ENCODE measurements around the gene MX2.

Gene MX2

DNA sequence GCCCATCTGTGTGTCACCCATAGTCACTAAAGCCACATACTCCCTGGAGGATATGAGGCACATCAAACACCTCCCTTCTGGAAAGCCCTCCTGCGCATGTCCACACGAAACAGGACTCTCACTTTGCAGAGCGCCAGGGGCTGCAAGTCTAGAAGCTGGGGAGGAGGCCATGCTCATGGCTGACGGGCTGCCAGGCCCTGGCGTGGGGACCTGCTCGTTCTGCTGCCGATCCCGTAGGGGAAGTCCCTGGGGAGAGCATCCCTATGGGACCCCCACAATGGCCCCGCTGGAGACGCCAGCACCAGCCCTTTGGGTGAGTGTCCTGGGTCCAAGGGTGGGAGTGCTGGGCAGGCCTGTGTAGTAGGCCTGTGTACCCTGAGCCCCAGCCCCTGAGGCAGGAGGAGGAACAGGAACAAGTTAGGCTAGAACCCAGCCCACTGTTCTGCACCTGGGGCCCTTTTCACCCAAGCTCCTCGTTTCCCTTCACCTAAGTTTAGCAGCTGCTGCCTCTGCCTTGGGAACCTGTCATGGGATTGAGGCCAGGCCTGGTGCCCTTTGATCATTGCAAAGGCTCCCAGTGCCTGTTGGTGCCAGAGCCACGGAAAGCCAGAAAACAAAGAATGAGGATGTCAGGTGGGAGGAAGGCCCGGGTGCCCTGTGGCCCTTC lies 35.3 kb upstream of the MX2 start:
- no peak overlapping the region for H3K4me3 ChIP-seq (ENCODE audit: low read depth, low read length)
- TF ChIP-seq, protein P1, sequence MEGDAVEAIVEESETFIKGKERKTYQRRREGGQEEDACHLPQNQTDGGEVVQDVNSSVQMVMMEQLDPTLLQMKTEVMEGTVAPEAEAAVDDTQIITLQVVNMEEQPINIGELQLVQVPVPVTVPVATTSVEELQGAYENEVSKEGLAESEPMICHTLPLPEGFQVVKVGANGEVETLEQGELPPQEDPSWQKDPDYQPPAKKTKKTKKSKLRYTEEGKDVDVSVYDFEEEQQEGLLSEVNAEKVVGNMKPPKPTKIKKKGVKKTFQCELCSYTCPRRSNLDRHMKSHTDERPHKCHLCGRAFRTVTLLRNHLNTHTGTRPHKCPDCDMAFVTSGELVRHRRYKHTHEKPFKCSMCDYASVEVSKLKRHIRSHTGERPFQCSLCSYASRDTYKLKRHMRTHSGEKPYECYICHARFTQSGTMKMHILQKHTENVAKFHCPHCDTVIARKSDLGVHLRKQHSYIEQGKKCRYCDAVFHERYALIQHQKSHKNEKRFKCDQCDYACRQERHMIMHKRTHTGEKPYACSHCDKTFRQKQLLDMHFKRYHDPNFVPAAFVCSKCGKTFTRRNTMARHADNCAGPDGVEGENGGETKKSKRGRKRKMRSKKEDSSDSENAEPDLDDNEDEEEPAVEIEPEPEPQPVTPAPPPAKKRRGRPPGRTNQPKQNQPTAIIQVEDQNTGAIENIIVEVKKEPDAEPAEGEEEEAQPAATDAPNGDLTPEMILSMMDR (IDR thresholded peaks at IDR 0.05; ENCODE audit: low read depth, low read length), result no peak

DNA sequence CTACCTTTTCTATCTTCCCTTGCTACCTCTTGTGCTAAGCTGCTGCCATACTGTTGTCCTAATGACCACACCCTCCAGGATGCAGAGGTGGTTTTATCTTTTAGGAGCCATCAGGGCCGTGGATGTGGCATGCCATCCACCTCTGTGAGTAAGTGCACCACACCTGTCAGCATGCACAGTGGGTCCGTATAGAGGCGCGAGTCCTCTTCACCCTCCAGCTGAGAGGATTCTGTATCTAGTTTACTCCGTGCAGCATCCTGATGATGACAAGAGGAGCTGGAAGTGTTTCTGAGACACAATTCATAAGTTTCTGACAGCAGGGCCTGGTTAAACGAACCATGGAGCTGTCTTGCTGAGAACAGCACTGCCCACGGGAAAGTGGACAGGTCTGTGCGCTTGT lies 34.1 kb upstream of the MX2 start:
- TF ChIP-seq, protein P1 (IDR thresholded peaks at IDR 0.05; ENCODE audit: low read depth, low read length), result no peak
- no peak overlapping the region for H3K4me3 ChIP-seq (ENCODE audit: low read depth, low read length)

DNA sequence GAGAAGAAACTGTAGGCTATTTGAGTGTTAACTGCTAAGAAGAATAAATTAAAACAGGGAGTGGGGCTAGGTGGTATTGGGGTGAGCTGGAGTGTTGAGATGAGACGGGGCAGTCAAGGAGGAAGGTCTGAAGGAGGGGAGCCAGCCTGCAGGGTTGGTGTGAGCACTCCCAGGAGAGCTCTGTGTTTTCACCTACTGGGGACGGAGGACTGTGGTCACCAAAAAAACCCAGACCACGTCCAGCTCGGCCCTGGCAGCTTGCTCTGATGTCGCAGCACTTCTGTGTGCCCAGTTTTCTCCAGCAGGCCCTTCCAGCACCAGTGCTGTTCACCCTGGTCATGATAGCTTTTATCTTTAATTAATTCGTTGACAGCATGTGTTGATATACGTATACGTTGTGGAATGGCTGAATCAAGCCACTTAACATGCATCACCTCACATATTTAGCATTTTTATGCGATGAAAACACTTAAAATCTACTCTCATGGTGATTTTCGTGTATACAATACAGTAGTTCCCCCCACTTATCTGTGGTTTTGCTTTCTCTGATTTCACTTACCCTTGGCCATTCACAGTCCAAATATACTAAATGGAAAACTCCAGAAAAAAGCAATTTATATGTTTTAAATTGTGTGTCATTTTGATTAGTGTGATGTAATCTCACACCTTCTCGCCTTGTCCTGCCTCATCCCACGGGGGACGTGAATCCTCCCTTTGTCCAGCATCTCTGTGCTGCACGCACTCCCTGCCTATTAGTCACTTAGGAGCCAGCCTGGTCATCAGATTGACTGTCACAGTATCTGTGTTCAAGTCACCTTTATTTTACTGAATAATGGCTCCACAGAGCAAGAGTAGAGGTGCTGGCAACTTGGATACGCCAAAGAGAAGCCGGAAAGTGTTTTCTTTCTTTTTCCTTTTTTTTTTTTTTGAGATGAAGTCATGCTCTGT lies 32.9 kb upstream of the MX2 start:
- TF ChIP-seq, protein P1 (IDR thresholded peaks at IDR 0.05; ENCODE audit: low read depth, low read length), result no peak
- H3K4me3 ChIP-seq (ENCODE audit: low read depth, low read length), result no peak overlapping the region

DNA sequence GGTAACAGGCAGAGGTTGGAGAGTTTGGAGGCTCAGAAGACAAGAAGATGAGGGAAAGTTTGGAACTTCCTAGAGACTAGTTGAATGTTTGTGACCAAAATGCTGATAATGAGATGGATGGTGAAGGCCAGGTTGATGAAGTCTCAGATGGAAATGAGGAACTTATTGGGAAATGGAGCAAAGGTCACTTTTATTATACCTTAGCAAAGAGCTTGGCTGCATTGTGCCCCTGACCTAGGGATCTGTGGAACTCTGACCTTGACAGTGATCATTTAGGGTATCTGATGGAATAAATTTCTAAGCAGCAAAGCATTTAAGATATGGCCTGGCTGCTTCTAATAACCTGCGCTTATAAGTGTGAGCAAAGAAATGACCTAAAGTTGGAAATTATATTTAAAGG lies 28.1 kb upstream of the MX2 start:
- H3K4me3 ChIP-seq (ENCODE audit: low read depth, low read length), result no peak overlapping the region
- TF ChIP-seq, protein P1 (IDR thresholded peaks at IDR 0.05; ENCODE audit: low read depth, low read length), result no peak

DNA sequence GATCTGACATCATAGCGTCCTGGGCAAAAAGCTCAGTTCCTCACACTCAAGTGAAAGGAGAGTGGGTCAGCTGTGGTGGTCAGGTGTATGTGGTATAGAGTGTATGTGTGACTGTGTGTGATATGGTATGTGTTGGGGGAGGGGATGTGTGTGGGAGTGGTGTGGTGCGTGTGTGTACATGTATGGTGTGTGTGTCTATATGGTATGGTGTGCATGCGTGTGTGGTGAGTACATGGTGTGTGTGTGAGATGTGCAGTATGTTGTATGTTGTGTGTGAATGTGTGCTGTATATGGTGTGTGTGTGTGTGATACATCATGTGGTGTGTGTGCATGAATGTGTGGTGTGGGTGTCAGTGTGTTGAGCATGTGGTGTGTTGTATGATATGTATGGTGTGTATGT lies 24.3 kb upstream of the MX2 start:
- no peak overlapping the region for H3K4me3 ChIP-seq (ENCODE audit: low read depth, low read length)
- TF ChIP-seq, protein P1 (IDR thresholded peaks at IDR 0.05; ENCODE audit: low read depth, low read length), result no peak

DNA sequence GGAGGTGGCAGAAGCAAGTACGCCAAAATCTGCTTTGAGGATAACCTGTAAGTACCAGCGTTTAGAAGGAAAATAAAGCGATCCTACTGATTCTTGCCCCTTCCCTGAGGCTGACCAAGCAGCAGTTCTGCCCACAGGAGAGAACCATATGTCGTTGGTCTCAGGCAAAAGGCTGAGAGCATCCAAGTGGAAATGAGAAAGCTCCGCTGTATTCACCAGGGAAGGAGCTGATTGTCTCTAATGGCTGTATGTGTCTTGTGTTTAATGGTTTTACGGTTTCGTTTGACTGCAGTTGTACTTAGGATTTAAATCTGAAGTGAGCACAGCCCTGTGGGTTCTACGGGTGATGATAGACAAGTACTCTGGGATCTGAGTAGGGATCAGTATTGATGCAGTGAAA lies 23.4 kb upstream of the MX2 start:
- TF ChIP-seq, protein P1 (IDR thresholded peaks at IDR 0.05; ENCODE audit: low read depth, low read length), result no peak
- H3K4me3 ChIP-seq (ENCODE audit: low read depth, low read length), result no peak overlapping the region

DNA sequence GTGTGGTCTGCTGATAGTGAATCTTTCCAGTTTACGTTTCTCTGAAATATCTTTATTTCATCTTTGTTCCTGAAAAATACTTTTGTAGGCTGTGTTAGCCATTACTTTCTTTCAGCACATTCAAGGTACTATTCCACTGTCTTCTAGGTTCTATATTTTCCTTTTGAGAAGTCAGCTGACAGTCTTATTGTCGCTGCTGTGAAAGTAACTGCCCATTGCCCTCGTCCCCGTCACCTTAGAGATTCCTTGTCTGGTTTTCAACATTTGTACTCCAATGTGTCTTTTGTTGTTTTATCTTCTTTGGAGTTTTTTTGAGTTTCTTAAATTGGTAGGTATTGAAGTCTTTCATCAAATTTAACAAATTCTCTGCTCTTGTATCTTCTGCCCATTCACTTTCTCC lies 19.8 kb upstream of the MX2 start:
- TF ChIP-seq, protein P1 (IDR thresholded peaks at IDR 0.05; ENCODE audit: low read depth, low read length), result no peak

More for the DNA sequence above, 19.8 kb upstream of the MX2 start:
- H3K4me3 ChIP-seq (ENCODE audit: low read depth, low read length), result no peak overlapping the region
